ENCODE measurements around the gene GLIPR1.
"Not testable (repeated sequence)": the region's sequence is repeated elsewhere in the genome, so short reads cannot be mapped to it uniquely, and the experiment has no call there.

GLIPR1 gene

DNA sequence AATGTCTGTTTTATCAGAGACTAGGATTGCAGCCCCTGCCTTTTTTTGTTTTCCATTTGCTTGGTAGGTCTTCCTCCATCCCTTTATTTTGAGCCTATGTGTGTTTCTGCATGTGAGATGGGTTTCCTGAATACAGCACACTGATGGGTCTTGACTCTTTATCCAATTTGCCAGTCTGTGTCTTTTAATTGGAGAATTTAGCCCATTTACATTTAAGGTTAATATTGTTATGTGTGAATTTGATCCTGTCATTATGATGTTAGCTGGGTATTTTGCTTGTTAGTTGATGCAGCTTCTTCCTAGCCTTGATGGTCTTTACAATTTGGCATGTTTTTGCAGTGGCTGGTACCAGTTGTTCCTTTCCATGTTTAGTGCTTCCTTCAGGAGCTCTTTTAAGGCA is 40.7 kb downstream of the GLIPR1 start:
- DNase-seq (ENCODE audit: low spot score) = not testable (repeated sequence)

DNA sequence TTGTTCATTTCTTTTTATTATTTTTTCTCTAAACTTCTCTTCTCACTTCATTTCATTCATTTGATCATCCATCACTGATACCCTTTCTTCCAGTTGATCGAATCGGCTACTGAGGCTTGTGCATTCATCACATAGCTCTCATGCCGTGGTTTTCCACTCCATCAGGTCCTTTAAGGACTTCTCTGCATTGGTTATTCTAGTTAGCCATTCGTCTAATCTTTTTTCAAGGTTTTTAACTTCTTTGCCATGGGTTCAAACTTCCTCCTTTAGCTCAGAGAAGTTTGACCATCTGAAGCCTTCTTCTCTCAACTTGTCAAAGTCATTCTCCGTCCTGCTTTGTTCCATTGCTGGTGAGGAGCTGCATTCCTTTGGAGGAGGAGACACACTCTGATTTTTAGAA is 41.6 kb downstream of the GLIPR1 start:
- DNase-seq (ENCODE audit: low spot score) = not testable (repeated sequence)

DNA sequence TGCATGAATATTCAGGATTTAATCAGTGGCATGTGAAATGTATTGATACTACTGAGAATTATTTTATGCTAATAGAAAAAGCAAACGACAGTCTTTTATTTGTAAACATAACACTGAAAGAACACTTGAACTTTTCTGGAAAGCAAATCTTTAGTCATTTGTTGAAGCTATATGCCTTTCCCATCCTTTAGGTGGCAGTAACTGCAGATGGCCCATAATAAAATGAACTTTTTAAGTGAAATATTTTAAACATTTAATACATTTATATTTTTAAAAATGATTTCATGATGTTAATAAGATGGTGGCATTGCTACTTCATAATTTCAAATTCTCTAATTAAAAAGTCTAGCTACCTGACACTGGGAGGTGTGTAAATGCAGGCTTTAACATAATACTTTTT is 44.7 kb downstream of the GLIPR1 start:
- no peak for DNase-seq (ENCODE audit: low spot score)

DNA sequence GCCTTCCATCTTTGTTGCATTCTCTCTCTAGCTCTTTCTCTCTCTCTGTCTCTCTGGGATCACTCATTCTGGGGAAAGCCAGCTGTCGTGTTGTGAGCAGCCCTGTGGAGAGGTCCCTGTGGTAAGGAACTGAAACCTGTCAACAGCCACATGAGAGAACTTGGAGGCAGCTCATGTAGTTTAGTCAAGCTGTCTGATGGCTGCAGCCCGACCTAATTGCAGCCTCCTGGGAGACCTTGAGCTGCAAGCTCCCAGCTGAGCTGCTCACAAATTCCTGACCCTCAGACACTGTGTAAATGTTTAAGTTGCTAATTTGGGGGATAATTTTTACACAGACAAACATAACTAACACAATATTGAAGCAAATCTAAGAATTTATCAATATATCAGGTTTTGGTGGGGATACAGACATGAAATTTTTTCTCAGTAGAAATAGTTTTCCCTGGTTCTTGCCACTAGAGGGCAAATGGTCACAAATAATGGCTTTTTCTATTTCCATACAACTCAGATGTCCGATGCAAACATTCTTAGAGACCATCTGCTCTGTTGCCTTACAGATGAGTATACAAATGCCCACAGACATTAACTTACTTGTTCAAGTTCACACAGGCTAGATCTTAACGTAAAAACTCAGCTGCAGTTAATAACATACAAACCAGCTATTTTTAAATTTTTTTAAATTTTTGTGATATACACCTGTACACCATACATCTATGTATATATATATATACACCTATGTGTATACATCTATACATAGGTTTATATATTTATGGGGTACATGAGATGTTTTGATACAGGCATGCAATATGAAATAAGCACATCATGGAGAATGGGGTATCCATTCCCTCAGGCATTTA is 46.3 kb downstream of the GLIPR1 start:
- DNase-seq (ENCODE audit: low spot score) = peak; percentile 75

DNA sequence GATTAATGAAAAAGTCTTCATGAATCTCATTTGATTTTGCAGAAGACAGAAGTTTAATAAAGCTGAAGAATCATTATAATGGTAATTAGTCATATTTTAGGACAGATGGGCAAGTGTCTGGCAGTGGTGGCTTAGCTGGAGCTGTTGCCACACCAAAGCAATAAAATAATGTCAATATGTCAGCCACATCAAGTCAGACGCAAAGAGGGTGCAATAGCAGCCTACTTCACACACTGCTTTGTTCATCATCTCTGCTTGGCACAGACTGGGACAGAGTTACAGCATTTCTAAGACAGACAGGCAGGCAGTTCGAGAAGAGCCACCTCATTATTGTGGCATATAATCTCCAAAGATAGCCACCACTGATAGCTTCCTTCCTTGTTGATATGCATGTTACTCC is 47.7 kb downstream of the GLIPR1 start:
- DNase-seq (ENCODE audit: low spot score) = no peak

DNA sequence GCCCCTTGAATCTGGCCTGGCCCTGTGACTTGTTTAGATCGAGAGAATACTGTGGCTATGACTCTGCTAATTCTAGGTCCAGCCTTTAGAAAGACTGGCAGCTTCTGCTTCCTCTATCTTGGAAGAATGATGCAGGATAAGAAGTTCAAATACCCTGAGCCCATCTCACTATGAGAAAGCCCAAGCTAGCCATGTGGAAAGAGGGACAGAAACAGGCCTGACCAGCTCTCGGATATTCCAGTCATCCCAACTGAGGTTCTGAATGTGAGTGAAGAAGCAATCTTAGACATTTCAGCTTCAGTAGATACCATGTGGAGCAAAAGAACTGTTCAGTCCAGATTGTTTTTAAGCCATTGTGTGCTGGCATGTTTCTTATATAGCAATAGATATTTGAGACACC is 48.1 kb downstream of the GLIPR1 start:
- no peak for DNase-seq (ENCODE audit: low spot score)

DNA sequence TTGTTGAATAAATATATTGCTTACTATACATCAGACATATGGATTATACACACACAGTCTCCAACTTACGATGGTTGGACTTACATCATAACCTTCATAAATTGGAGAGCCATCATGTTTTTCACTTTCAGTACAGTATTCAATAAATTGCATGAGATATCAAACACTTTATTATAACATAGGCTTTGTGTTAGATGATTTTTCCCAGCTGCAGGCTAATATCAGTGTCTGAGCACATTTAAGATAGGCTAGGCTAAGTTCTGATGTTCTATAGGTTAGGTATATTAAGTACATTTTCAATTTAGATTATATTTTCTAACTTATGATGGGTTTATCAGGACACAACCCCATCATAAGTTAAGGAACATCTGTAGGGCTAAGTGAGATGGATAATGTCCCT is 48.8 kb downstream of the GLIPR1 start:
- no peak for DNase-seq (ENCODE audit: low spot score)

DNA sequence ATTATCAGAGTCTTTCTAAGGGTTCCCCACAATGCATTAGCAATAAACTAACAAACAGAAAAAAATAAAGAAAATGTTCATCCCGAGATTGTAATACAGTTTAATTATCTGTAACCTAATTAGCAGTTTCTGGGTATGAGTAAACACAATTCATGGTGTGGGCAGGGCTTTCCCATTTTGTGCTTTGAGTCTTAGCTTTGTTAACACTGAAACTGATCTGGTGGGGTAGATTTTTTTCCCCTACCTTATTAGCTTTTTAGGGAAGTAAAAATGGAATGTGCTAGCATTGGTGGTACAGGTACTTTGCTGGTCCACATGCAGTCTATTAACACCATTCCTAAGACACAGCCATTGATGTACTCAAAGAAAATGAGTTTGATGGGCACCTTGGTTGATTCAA is 49.3 kb downstream of the GLIPR1 start:
- DNase-seq (ENCODE audit: low spot score) = no peak

DNA sequence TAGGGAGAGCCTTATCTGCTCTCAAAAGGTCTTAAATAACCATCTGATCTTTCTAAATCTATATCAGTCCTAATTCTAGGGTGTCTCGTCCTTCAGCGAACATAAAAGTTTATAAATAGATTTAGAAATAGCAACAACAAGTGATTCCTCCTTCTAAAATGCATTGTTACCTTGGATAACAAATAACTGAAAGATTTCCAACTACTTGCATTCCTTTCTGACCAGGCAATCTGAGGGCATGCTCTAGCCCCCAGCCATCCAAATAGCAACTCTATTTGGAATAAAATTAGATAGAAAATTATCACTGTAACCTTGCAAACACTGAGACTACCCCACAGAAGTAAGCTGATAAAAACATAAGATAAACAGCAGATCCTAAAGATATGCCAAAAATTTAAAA is 52.7 kb downstream of the GLIPR1 start:
- DNase-seq (ENCODE audit: low spot score) = no peak

DNA sequence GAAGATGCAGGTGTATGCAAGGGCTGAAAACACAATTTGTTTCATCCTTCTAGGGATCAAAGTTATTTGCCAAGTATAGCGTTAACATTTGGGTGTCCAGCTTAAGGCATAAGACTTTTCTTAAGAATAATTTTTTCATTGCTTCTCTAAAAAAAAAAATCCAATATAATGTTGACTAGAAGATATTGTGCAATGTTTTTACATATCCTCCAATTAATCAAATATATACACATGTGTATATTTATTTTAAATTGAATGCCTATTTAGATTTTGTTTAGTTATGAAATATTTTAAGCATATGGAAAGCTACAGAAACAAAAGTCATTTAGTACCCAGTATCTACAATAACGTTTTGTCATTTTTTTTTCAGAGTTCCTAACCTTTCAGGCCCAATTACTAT is 59.3 kb downstream of the GLIPR1 start:
- DNase-seq (ENCODE audit: low spot score) = no peak

DNA sequence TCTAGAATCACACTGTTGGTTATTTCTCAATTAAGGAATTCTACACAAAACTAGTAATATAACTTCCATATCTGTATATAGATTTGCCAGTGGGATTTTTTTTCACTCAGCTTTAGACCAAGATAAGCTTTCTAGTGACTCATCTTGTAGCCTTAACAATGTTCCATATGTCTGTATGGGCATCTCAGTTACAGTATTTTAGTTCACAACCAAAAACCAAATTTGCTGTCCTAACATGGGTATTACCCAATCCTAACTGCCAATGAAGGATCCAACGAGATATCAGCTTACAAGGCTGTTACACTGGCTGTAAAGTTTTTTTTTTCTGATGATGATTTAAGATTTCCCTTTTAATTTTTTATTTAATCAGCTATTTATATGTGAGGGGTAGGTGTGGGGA is 62.4 kb downstream of the GLIPR1 start:
- DNase-seq (ENCODE audit: low spot score) = no peak

DNA sequence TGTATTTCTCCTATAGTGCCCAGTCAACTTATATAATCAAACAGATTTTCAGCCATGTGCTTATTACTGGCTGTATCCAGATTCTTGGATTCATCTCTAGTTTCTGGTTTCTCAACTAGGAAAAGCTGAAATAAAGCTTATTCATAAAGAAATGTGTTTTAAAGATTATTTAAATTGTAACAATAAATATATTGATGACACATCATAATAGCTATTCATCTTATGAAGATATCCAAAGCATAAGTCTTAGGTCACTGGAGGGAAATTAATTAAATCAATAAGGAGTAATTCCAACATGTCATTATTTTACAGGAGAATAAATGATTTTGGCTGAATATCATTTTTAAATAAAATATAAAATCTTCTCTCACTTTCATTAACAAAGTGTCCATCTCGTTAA is 63.0 kb downstream of the GLIPR1 start:
- no peak for DNase-seq (ENCODE audit: low spot score)

DNA sequence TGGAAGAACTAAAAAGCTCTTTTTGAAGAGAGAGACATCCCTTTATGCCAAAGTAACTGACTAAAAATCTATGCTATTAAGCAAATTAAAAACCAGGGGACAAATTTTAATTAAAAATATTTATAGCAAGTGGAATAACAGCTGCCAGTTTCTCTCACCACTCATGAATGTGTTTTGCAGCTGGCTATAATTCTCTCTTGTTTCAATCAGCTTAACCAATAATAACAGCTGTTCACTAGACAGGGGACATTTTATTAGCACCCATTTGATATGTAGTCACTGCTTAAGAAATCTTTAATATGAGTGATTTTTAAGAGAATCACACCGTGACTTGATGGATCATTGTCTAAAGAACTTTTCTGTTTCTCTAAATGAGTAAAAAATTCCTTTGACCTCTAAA is 65.1 kb downstream of the GLIPR1 start:
- DNase-seq (ENCODE audit: low spot score) = no peak

DNA sequence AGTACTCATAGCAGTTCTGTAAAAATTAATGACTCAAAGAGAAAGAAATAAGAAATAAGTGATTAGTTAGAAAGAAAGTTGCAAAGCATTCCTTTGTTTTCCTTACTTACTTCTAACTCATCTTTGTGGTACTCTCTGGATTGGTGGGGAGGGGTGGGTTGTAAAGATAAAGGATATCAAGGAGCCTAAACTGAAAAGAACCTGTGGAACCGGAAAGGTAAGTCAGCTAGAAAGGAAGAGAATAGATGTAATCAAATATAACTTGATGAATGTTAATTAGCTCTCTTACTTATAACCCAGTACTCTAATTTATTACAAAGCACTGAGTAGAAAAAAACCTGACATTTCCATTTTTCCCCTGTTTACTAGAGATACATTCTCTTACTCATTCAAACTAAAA is 68.3 kb downstream of the GLIPR1 start:
- DNase-seq (ENCODE audit: low spot score) = no peak

DNA sequence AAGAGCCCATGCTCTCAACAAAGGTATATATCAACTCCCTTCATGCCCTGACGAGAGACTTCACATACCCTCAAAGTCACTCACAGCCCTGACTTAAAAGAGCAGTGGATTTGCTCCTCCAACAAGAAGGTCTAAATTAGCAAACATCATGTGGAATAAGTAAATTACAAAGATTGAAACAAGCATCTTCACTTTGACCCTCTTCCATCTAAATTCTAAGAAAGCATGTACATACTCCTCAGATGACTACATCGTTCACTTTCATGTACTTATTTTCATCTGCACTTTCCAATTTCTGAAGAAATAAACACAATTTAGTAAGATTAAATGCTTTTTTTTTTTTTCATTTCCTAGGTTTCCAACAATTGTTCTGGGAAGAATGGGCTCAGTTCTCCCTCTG is 69.4 kb downstream of the GLIPR1 start:
- no peak for DNase-seq (ENCODE audit: low spot score)

DNA sequence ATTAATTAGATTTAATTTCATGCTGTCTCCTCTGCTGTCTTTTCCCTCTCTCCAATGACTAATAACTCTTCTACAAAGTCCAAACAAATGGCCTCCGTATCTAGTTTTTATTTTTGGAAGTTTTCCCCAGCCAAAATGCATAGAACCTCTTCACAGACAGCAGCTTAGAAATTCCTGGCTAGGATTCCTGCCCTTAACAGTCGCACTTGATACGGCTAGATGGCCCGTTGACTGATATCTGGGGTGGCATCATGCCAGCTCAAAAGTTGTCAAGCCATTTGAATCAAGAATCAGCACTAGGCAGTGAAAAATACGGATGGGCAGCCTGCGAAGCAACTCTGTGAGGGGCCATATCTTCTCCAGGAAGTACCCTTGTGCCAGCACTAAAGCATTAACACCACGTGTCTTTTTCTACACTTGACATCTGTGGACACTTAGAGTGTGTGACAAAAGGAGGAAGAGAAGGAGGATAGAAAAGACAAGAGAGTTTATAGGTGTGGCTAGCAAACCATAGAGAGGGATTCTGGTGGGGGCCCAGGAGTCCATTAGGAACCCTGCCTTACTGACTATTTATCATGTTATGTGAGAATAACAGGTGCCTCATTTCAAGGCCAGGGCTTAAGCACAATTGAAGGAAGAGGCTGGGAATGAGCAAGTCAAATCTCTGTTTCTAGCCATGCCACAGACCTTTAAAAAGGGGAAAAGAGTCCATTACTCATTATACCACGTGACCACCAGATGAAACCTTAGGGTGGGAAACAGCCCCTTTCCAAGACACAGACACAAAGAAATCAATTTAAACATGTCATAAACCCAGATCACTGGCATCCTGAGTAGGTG is 70.1 kb downstream of the GLIPR1 start:
- no peak for DNase-seq (ENCODE audit: low spot score)

DNA sequence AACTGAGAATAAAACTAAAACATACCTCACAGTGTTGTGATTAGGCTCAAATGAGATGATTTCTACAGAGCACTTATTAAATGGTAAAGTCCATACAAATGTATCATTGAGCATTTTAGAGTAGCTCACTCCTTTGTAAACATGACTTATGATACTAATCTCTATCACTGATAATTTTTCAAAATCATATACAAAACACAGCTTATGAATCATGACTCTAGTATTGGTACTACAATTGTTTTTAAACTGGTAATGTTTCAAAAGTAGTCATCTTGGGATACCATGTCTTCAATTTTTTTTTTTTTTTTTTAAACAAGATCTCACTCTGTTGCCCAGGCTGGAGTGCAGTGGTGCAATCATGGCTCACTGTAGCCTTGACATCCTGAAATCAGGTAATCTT is 70.9 kb downstream of the GLIPR1 start:
- DNase-seq (ENCODE audit: low spot score) = no peak

DNA sequence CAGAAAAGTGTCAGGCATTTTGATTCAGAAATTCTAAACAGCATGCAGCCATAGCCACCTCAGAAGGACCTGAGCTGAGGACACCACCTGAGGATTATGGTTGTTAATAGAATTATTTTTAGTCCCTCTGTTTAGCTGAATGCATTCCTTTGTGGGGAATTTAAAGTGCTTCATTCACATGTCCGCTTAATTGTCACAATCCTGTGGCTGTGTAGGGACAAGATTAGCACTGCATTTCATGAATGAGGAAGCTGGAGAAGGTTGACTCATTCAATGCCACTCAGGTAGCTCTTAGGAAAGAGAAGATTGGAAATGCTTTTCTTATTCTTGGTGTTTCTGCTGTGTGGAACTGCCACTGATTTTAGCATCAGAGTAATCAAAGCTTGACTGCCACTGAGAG is 72.8 kb downstream of the GLIPR1 start:
- DNase-seq (ENCODE audit: low spot score) = no peak

Measured in pons (tissue), 1 donor.